Cardiac fibroblast (primary cell): ENCODE measurements around the gene ZBTB46.

Experiments used
- DNase-seq, 2 donors: peaks; one replicate each; pipeline versions ENCODE4 v3.0.0 to v3.0.0-alpha.2; 2010; ENCODE audit warnings: low read depth in 2 of 2
- H3K4me3 ChIP-seq, 2 donors: replicated peaks in 1 of 2; 1 replicate in 1 of 2; 2 replicates in 1 of 2; pipeline ENCODE4 v1.5.1; 2011; ENCODE audit warnings: low read depth in 2 of 2, low read length in 2 of 2, mild to moderate bottlenecking in 2 of 2, moderate library complexity in 1 of 2
- TF ChIP-seq, protein P1 (sequence below): IDR thresholded peaks from one replicate; pipeline ENCODE4 v1.5.1; 2011; ENCODE audit warnings: low read depth, mild to moderate bottlenecking, low read length, inconsistent platforms

Gene ZBTB46

GRCh38 chr20:63843222-63843621, 12.2 kb upstream of the ZBTB46 start:
- no peak for DNase-seq
- TF ChIP-seq, protein P1, sequence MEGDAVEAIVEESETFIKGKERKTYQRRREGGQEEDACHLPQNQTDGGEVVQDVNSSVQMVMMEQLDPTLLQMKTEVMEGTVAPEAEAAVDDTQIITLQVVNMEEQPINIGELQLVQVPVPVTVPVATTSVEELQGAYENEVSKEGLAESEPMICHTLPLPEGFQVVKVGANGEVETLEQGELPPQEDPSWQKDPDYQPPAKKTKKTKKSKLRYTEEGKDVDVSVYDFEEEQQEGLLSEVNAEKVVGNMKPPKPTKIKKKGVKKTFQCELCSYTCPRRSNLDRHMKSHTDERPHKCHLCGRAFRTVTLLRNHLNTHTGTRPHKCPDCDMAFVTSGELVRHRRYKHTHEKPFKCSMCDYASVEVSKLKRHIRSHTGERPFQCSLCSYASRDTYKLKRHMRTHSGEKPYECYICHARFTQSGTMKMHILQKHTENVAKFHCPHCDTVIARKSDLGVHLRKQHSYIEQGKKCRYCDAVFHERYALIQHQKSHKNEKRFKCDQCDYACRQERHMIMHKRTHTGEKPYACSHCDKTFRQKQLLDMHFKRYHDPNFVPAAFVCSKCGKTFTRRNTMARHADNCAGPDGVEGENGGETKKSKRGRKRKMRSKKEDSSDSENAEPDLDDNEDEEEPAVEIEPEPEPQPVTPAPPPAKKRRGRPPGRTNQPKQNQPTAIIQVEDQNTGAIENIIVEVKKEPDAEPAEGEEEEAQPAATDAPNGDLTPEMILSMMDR: no peak
- no peak overlapping the region for H3K4me3 ChIP-seq

- no peak for DNase-seq
- TF ChIP-seq, protein P1: no peak
Observed at GRCh38 chr20:63842258-63842657, 11.2 kb upstream of the ZBTB46 start.

DNA sequence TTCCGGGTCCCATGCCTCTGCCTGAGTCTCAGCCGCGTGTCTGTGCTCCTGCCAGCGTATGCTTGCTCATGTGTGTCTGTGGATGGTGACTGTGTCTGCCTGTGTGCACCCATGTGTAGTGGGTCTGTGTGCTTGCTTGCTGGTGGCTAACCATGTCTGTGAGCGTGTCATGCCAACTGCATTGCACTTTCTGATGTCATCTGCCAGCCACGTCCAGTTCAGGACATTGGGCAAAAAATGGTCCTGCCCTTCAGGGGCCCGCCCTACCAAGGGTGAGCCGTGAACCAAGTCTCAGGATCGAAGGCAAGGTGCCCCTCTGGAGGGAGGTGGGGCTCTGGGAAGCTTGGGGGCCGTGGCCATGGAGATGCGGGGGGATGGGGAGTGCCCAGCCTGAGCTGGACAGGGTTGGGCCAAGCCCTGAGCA, 9.4 kb upstream of the ZBTB46 start:
- H3K4me3 ChIP-seq: no peak overlapping the region
- TF ChIP-seq, protein P1: no peak
- no peak for DNase-seq

More at GRCh38 chr20:63842258-63842657, 11.2 kb upstream of the ZBTB46 start:
- H3K4me3 ChIP-seq: no peak overlapping the region

- DNase-seq: no peak
- no peak overlapping the region for H3K4me3 ChIP-seq
- TF ChIP-seq, protein P1: no peak
Observed at GRCh38 chr20:63839620-63840019, 8.6 kb upstream of the ZBTB46 start.

DNA sequence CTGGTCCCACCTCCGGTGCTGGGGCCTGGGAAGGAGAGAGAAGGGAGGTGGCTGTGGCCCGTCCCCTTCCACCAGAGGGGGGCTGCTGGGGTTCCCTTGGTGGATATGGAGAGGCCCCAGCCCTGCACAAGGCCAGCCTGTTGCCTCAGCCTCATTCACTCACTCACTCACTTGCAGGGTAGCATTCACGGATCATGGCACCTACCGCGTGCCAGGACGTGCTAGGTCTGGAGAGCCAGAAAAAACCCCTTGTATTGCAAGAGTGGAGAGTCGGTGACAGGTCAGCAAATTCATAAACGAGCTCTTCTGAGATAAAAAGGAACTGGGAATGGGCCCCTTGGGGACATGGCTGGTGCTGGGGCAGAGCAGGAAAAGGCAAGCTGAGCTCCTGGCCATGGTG, 6.4 kb upstream of the ZBTB46 start:
- TF ChIP-seq, protein P1: no peak
- no peak for DNase-seq
- H3K4me3 ChIP-seq: no peak overlapping the region

DNA sequence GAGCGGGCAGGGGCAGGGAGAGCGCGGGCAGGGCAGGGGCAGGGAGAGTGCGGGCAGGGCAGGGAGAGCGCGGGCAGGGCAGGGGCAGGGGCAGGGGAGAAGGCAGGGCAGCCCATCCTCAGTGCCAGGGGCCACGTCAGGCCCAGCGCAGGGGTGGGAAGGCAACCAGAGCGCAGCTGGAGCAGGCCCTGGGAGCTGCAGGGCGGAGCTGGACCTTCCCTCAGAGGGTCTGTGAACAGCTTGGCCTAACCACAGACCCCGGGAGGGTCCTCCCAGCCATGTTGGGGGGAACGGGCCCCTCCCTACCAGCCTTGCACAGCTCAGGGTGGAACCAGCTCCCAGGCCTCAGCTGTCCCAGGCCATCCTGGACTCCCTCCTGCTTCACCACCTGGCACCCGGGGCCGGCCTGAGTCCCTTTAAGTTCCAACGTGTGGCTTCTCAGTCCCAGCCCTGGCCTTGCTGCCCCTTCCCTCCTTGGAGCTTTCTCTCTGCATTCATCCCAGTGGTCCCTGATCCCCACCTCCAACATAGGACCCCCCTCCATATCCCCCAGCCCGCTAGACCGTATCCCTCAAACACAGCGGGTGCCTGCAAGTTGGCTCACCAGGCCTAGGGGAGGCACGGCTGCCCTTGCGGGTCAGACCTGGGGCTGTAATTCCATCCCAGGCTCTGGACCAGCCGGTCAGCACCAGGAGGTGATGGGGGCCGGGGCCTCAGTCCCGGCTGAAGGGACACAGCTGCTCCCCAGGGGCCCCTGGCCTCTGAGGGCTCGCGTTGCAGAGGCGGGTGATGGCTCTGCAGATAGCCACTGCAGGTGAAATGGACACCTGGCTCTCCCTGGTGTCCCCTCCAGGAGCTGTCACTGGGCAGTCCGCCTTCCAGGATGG, 5.6 kb upstream of the ZBTB46 start:
- no peak for DNase-seq
- TF ChIP-seq, protein P1: no peak
- no peak overlapping the region for H3K4me3 ChIP-seq
